SKM-1 treated with dmso at 0.1 percent for 144 hours (cell line): ENCODE data around the gene LIFR.
A peak's percentile ranks its signal among the peaks of the same experiment; 100 is the strongest.

Experiments used
- DNase-seq: peaks from one replicate; lab custom pipeline; 2025; ENCODE audit not compliant: unreplicated experiment; lab: John Stamatoyannopoulos, UW

The LIFR gene

GRCh38 chr5:38551030-38552017 is 5.1 kb downstream of the LIFR start:
- peak; percentile 4 for DNase-seq

- DNase-seq = no peak
Measured at GRCh38 chr5:38548064-38548759, 8.2 kb downstream of the LIFR start.

- no peak for DNase-seq
Measured at GRCh38 chr5:38547257-38547656, 9.2 kb downstream of the LIFR start.

- DNase-seq = no peak
Measured at GRCh38 chr5:38546691-38547146, 9.7 kb downstream of the LIFR start.

- no peak for DNase-seq
Measured at GRCh38 chr5:38543886-38544285, 12.6 kb downstream of the LIFR start.

GRCh38 chr5:38543074-38543473 is 13.4 kb downstream of the LIFR start:
- DNase-seq = no peak

GRCh38 chr5:38541174-38541725 is 15.2 kb downstream of the LIFR start:
- DNase-seq = no peak

GRCh38 chr5:38540314-38540713 is 16.1 kb downstream of the LIFR start:
- DNase-seq = no peak

GRCh38 chr5:38538161-38538560 is 18.3 kb downstream of the LIFR start:
- no peak for DNase-seq

- DNase-seq = no peak
Measured at GRCh38 chr5:38537505-38537904, 18.9 kb downstream of the LIFR start.

- no peak for DNase-seq
Measured at GRCh38 chr5:38536968-38537367, 19.5 kb downstream of the LIFR start.

GRCh38 chr5:38535845-38536244 is 20.6 kb downstream of the LIFR start:
- no peak for DNase-seq

GRCh38 chr5:38535248-38535750 is 21.1 kb downstream of the LIFR start:
- no peak for DNase-seq

GRCh38 chr5:38534156-38534453 is 22.3 kb downstream of the LIFR start:
- DNase-seq = no peak

- DNase-seq = no peak
Measured at GRCh38 chr5:38533286-38534155, 22.9 kb downstream of the LIFR start.

- no peak for DNase-seq
Measured at GRCh38 chr5:38532165-38532669, 24.2 kb downstream of the LIFR start.

- no peak for DNase-seq
Measured at GRCh38 chr5:38531518-38531917, 24.9 kb downstream of the LIFR start.

GRCh38 chr5:38529955-38530646 is 26.3 kb downstream of the LIFR start:
- no peak for DNase-seq

- no peak for DNase-seq
Measured at GRCh38 chr5:38528162-38528703, 28.2 kb downstream of the LIFR start.

GRCh38 chr5:38527475-38527874 is 29.0 kb downstream of the LIFR start:
- peak; percentile 21 for DNase-seq
